Activated CD4-positive, alpha-beta T cell treated with anti-CD3 and anti-CD28 coated beads for 1 hour (primary cell): ENCODE results near the gene DNAH14.
"Not testable (repeated sequence)": the region's sequence is repeated elsewhere in the genome, so short reads cannot be mapped to it uniquely, and the experiment has no call there.

ENCODE experiments used
- DNase-seq: peaks from one replicate; pipeline ENCODE4 v3.0.0-alpha.2; 2020

The DNAH14 gene

GRCh38 chr1:225159793-225160192 is 230.3 kb downstream of the DNAH14 start:
- DNase-seq: no peak

DNA sequence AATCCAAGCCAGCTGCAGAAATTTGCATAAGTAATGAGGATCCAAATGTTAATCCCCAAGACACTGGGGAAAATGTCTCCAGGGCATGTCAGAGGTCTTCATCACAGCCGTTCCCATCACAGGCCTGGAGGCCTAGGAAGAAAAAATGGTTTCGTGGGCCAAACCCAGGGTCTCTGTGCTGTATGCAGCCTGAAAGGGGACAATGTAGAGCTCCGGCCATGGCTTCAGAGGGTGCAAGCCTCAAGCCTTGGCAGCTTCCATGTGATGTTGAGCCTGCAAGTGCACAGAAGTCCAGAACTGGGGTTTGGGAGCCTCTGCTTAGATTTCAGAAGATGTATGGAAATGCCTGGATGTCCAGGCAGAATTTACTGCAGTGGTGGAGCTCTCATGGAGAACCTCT is 247.9 kb downstream of the DNAH14 start:
- DNase-seq: not testable (repeated sequence)

GRCh38 chr1:225179686-225180085 is 250.2 kb downstream of the DNAH14 start:
- no peak for DNase-seq

DNA sequence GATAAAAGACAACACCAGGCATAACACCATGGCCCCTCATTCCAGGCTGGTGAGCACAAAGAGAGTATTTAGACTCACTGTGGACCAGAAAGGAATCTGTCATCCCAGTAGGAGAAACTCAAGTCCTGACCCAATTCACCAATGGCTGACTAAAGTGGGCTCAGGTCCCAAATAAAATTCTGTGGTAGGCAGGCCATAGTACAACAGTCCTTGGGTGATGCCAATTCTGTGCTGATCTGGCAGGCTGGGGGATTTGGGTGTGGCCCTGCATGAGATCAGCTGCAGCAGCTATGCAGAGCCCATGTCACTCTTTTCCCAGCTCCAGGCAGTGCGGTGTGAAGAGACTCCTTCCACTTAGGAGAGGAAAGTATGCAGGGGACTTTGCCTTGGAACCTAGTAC is 253.2 kb downstream of the DNAH14 start:
- DNase-seq: no peak

GRCh38 chr1:225191199-225191753 is 261.8 kb downstream of the DNAH14 start:
- no peak for DNase-seq

- no peak for DNase-seq
Measured at GRCh38 chr1:225201447-225201846, 272.0 kb downstream of the DNAH14 start.

GRCh38 chr1:225207791-225208190 is 278.3 kb downstream of the DNAH14 start:
- no peak for DNase-seq

- no peak for DNase-seq
Measured at GRCh38 chr1:225209153-225209552, 279.7 kb downstream of the DNAH14 start.

- not testable (repeated sequence) for DNase-seq
Measured at GRCh38 chr1:225210180-225210579, 280.7 kb downstream of the DNAH14 start.

DNA sequence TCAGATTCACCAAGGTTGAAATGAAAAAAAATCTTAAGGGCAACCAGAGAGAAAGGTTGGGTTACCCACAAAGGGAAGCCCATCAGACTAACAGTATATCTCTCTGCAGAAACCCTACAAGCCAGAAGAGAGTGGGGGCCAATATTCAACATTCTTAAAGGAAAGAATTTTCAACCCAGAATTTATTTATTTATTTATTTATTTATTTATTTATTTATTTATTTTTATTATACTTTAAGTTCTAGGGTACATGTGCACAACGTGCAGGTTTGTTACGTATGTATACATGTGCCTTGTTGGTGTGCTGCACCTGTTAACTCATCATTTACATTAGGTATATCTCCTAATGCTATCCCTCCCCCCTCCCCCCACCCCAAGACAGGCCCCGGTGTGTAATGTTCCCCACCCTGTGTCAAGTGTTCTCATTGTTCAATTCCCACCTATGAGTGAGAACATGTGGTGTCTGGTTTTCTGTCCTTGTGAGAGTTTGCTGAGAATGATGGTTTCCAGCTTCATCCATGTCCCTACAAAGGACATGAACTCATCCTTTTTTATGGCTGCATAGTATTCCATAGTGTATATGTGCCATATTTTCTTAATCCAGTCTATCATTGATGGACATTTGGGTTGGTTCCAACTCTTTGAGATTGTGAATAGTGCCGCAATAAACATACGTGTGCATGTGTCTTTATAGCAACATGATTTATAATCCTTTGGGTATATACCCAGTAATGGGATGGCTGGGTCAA is 282.4 kb downstream of the DNAH14 start:
- not testable (repeated sequence) for DNase-seq

- DNase-seq: no peak
Measured at GRCh38 chr1:225224287-225224686, 294.8 kb downstream of the DNAH14 start.

- DNase-seq: no peak
Measured at GRCh38 chr1:225225681-225226080, 296.2 kb downstream of the DNAH14 start.

- DNase-seq: no peak
Measured at GRCh38 chr1:225228871-225229303, 299.4 kb downstream of the DNAH14 start.

- DNase-seq: not testable (repeated sequence)
Measured at GRCh38 chr1:225229429-225229828, 300.0 kb downstream of the DNAH14 start.

DNA sequence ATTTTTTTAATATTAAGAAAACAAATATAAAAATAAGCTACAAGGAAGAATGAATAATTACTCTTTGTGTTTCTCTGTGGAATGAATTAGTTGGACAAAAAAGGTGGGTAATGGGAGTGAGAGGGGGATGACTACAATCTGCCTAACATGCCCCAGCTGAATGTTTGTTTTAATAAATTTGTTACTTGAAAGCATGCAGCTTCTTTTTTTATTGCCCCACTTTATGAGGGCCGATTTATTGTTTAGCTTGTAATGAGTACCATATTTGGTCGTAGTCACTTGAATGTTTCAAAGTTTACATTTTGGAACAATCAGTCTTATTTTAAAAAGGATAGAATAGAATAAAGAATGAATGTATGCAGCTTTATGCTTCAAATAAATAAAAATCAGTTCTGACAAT is 301.0 kb downstream of the DNAH14 start:
- no peak for DNase-seq

GRCh38 chr1:225232930-225233329 is 303.5 kb downstream of the DNAH14 start:
- DNase-seq: not testable (repeated sequence)

GRCh38 chr1:225242611-225243010 is 313.1 kb downstream of the DNAH14 start:
- DNase-seq: no peak

DNA sequence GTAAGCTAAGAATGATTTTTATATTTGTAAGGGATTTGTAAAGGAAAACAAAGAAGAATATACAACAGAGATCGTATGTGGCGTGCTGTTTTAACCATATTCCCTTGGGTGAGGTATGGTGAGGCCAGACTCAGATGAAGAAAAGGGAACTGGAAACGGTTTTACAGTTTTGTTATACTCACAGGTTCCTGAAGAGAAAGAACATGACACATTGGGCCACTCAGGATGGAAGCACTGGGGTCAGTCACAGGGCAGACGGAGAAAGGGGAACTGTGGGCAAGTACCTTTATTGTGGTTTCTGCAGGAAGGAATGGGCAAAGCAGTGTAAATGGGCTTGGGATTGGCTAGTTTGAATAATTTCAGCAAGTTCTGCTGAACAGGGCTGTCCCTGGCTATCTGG is 321.0 kb downstream of the DNAH14 start:
- DNase-seq: no peak

GRCh38 chr1:225253173-225253572 is 323.7 kb downstream of the DNAH14 start:
- DNase-seq: no peak

- no peak for DNase-seq
Measured at GRCh38 chr1:225253784-225254183, 324.3 kb downstream of the DNAH14 start.

GRCh38 chr1:225254676-225255075 is 325.2 kb downstream of the DNAH14 start:
- no peak for DNase-seq

- DNase-seq: no peak
Measured at GRCh38 chr1:225257081-225257480, 327.6 kb downstream of the DNAH14 start.

GRCh38 chr1:225258811-225259210 is 329.3 kb downstream of the DNAH14 start:
- DNase-seq: no peak

- no peak for DNase-seq
Measured at GRCh38 chr1:225259542-225259941, 330.1 kb downstream of the DNAH14 start.

GRCh38 chr1:225260319-225260718 is 330.8 kb downstream of the DNAH14 start:
- DNase-seq: no peak
